ENCODE results near the gene ADGB.
A peak's percentile ranks its signal among the peaks of the same experiment; 100 is the strongest.

DNA sequence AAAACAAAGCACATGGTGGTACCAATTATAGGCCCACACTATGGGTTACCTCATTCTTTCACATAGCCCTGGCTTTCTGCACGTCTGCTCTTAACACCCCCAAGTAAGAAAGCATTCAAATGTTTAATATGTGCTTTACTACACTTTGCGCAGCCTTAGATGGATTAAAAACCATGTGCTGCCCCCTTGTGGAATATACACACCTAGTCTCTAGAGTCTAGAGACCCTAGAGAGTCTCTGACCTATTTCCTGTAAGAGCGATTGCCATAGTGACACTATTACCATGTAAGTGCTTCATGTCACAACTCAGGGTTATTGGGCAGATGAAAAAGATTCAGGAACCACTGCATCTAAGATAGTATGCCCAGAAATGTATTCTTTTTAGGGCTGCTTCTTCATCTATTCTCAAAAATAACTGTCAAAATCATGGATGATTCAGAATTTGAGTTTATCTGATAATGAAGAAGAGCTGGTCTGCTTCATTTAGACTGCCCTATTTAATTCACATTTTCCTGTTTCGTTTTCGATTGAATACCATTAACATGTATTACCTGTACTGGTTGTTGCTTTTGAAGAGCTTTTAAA is 186.3 kb downstream of the ADGB start:
- TF ChIP-seq CTCF (conservative IDR thresholded peaks at IDR 0.05 in 1 of 2, IDR thresholded peaks at IDR 0.05 in 1 of 2; ENCODE audit: low read depth in 1 of 2, low read length in 2 of 2) (peak; percentile 30 to 65), EZH2 (IDR thresholded peaks at IDR 0.05; ENCODE audit: low read length, missing control alignments) (no peak)

Data from fibroblast of lung (primary cell).